ENCODE results near the gene SPINK5. TPM values are rescaled to one million over a fixed set of nuclear protein-coding genes. Genes with fewer than 3 reads are reported as not detected.

Gene SPINK5
- total RNA-seq, 1 experiment from 2014 or later: not detected

- intact Hi-C loops (cut with micrococcal nuclease; ENCODE audit: unreplicated experiment): loop anchor here (2.0 kb wide), 1 partner anchor 172 kb away; no protein-coding TSS in a partner anchor
- Histone ChIP-seq H3K9me3 (ENCODE audit: control insufficient read depth, insufficient read depth, low read depth, low read length) (no peaks in the 10 kb centered on the region), H3K27ac (ENCODE audit: low read length) (no peak overlapping the region), H3K36me3 (ENCODE audit: control insufficient read depth, insufficient read depth, low read length) (no peaks in the 10 kb centered on the region), H3K4me3 (ENCODE audit: low read depth in 2 of 2, low read length in 2 of 2) (no peak overlapping the region), H3K27me3 (ENCODE audit: control insufficient read depth, insufficient read depth, low read length) (no peaks in the 10 kb centered on the region), H3K4me1 (ENCODE audit: control insufficient read depth, insufficient read depth, low read length) (no peaks in the 10 kb centered on the region)
- CTCF ChIA-PET: no interaction called here
- DNase-seq (ENCODE audit: low read depth, low spot score) (no peak), ATAC-seq (no peak)
- no TSS peak for BruUV-seq (replicated peaks)
- POLR2A ChIA-PET: no interaction called here
- TF ChIP-seq POLR2AphosphoS5 (IDR thresholded peaks at IDR 0.05; ENCODE audit: low read depth, low read length) (no peak), REST (IDR thresholded peaks at IDR 0.05; ENCODE audit: insufficient read depth in 1 of 2, low read depth in 2 of 2, low read length in 1 of 2) (no peak), SIN3A (IDR thresholded peaks at IDR 0.05; ENCODE audit: borderline replicate concordance, insufficient read depth, low read depth, low read length) (no peak), CTCF (IDR thresholded peaks at IDR 0.05) (no peak), TCF7L2 (IDR thresholded peaks at IDR 0.05; ENCODE audit: low read depth, low read length) (no peak)
- in situ Hi-C loops (cut with HindIII; ENCODE audit: low pct_unique_long_range_greater_than_20kb, low sequenced_read_pairs): no loop called here
These were observed 56.5 kb downstream of the SPINK5 start for GRCh38 chr5:148120317-148120716.

GRCh38 chr5:148125641-148126040 is 61.9 kb downstream of the SPINK5 start:
- no TSS peak for BruUV-seq (replicated peaks)
- intact Hi-C loops (cut with micrococcal nuclease; ENCODE audit: unreplicated experiment): no loop called here
- Histone ChIP-seq H3K36me3 (ENCODE audit: control insufficient read depth, insufficient read depth, low read length) (no peaks in the 10 kb centered on the region), H3K27ac (ENCODE audit: low read length) (no peak overlapping the region), H3K4me1 (ENCODE audit: control insufficient read depth, insufficient read depth, low read length) (no peaks in the 10 kb centered on the region), H3K4me3 (ENCODE audit: low read depth in 2 of 2, low read length in 2 of 2) (no peak overlapping the region), H3K9me3 (ENCODE audit: control insufficient read depth, insufficient read depth, low read depth, low read length) (no peaks in the 10 kb centered on the region), H3K27me3 (ENCODE audit: control insufficient read depth, insufficient read depth, low read length) (no peaks in the 10 kb centered on the region)
- no peak for TF ChIP-seq POLR2AphosphoS5 (IDR thresholded peaks at IDR 0.05; ENCODE audit: low read depth, low read length)
- peak; percentile 14; the same call in 1 of the 2 replicates for TF ChIP-seq CTCF (IDR thresholded peaks at IDR 0.05)
- in situ Hi-C loops (cut with HindIII; ENCODE audit: low pct_unique_long_range_greater_than_20kb, low sequenced_read_pairs): no loop called here
- ATAC-seq (no peak), DNase-seq (ENCODE audit: low read depth, low spot score) (no peak)
- POLR2A ChIA-PET: no interaction called here
- CTCF ChIA-PET: no interaction called here
